Esophagus muscularis mucosa (tissue), 4 donors: ENCODE data around the gene OSBP2. TPM values are rescaled to one million over a fixed set of nuclear protein-coding genes. Genes with fewer than 3 reads are reported as not detected.

Experiments
- DNase-seq: peaks from one replicate; pipeline ENCODE4 v3.0.0-alpha.2; 2017; ENCODE audit errors: extremely low spot score
- H3K27ac ChIP-seq, 4 donors: fragments of 200-600 bp; sonication (generic); replicated peaks in 1 of 4; 1 replicate in 3 of 4; 2 replicates in 1 of 4; pipeline ENCODE4 v1.5.1; 2016 to 2019; ENCODE audit warnings: mild to moderate bottlenecking in 1 of 4
- H3K27me3 ChIP-seq, 4 donors: fragments of 200-600 bp; sonication (generic); one replicate each; pipeline versions ENCODE4 v1.5.1 to v1.6.0; 2016 to 2019
- H3K36me3 ChIP-seq, 4 donors: fragments of 200-600 bp; sonication (generic); one replicate each; pipeline ENCODE4 v1.5.1; 2016 to 2019
- H3K4me1 ChIP-seq, 4 donors: fragments of 200-600 bp; sonication (generic); one replicate each; pipeline ENCODE4 v1.5.1; 2016 to 2019
- H3K4me3 ChIP-seq, 4 donors: fragments of 200-600 bp; sonication (generic); 1 replicate in 2 of 4; 2 replicates in 2 of 4; pipeline ENCODE4 v1.5.1; 2016 to 2019; ENCODE audit warnings: mild to moderate bottlenecking in 4 of 4, moderate library complexity in 1 of 4
- H3K9me3 ChIP-seq, 4 donors: fragments of 200-600 bp; sonication (generic); 1 replicate in 3 of 4; 2 replicates in 1 of 4; pipeline ENCODE4 v1.5.1; 2016 to 2019
- EP300 ChIP-seq: sonication (generic); formaldehyde crosslinking; IDR thresholded peaks from one replicate; pipeline ENCODE4 v1.6.1; 2017; ENCODE audit warnings: antibody characterized with exemption
- POLR2A ChIP-seq: fragments of 450-650 bp; IDR thresholded peaks from one replicate; pipeline ENCODE4 v1.6.1; 2017; ENCODE audit warnings: antibody characterized with exemption, moderate library complexity, mild to moderate bottlenecking, low read depth
- POLR2AphosphoS5 ChIP-seq, 2 donors: sonication (generic); formaldehyde crosslinking; IDR thresholded peaks; one replicate each; pipeline ENCODE4 v1.6.1; 2017; ENCODE audit warnings: antibody characterized with exemption in 2 of 2
- WGBS: methylation state at CpG from one replicate; pipeline ENCODE4 v1.1.5; 2018; 5-methylcytosine and 5-hydroxymethylcytosine counted together
- intact Hi-C: fragments of 100-400 bp; cut with DNase I; formaldehyde crosslinking; loops from one replicate; pipeline ENCODE4 v1.15.1; 2023
- total RNA-seq, 4 donors: library from RNA; depleted of rRNA; stranded (reverse); fragments of >200 nt; gene quantifications; one replicate each; pipeline versions ENCODE4 v1.1.0 to v1.2.1, GENCODE V29; 2016
- TF ChIP-seq, protein P1 (sequence below), 3 experiments: fragments of 200-600 bp in 2 of 3; fragments of 450-650 bp in 1 of 3; sonication (generic) in 2 of 3; IDR thresholded peaks; one replicate each; pipeline ENCODE4 v1.5.1; 2017 to 2019; ENCODE audit warnings: antibody characterized with exemption in 3 of 3, mild to moderate bottlenecking in 2 of 3, moderate library complexity in 1 of 3

Gene OSBP2
- total RNA-seq, 4 donors from 2014 or later = 0.42 to 4.6 (median 2.9) TPM

DNA sequence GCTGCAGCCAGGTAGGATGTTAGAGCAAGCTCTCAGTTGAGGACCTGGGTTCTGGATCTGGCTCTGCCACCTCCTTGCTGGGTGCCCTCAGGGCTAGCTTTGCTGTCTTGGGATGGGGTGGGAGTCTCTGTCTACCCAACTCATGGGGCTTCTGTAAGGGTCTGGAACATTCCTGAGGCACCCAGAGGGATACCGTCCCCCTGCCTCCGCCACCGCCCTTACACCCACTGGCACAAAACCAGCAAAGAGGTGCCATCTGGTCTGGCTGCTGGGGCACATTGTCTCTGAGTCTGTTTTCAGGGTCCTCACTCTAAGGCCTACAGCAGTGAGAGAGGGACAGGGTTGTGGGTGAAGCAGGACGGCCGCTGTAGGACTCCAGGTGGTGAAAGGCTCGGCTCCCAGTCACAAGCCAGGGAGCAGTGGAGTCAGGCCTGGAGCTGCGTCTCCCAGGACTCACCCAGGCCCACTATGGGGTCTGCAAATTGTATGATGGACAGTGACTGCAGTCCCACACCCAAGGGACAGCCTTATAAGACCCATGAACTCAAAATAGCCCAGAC lies 189.0 kb downstream of the OSBP2 start:
- intact Hi-C loops = no loop called here

DNA sequence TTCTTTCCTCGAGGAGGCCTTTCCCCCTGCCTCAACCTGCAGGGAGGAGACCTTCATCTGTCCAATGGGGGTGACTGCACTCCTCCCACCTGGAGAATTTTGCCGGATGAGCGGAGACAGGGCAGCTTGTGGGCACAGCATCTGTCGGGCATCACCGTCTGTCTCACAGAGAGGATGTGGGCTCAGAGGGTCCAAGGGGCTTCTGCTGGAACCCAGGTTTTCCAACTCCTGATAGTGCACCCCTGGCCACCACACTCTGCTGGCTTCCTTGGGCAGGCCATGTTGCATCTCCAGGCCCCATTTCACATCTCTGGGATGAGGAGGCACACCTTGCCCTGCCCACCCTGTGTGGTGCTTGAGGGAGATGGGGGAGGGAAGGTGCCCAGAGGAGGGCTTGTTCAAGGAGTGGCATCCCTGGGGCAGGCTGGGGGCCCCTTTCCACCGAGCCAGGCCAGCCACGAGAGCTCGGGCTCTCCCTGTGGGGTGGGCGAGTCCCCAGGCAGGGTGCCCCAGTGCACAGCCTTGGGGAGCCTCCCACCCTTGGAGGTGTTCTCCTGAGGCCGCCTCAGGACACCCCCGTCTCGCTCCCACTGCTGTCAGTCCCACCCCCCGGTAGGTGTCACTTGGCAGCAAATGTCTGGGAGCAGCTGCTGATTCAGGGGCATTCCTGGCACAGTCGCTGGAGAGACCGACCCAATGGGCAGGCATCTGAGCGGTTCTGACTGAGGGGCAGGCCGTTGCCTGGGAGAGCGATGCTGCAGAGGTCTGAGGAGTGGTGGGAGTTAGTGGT lies 189.7 kb downstream of the OSBP2 start:
- no peak for TF ChIP-seq EP300
- no peak for TF ChIP-seq POLR2AphosphoS5 (IDR thresholded peaks at IDR 0.05)
- TF ChIP-seq, protein P1, sequence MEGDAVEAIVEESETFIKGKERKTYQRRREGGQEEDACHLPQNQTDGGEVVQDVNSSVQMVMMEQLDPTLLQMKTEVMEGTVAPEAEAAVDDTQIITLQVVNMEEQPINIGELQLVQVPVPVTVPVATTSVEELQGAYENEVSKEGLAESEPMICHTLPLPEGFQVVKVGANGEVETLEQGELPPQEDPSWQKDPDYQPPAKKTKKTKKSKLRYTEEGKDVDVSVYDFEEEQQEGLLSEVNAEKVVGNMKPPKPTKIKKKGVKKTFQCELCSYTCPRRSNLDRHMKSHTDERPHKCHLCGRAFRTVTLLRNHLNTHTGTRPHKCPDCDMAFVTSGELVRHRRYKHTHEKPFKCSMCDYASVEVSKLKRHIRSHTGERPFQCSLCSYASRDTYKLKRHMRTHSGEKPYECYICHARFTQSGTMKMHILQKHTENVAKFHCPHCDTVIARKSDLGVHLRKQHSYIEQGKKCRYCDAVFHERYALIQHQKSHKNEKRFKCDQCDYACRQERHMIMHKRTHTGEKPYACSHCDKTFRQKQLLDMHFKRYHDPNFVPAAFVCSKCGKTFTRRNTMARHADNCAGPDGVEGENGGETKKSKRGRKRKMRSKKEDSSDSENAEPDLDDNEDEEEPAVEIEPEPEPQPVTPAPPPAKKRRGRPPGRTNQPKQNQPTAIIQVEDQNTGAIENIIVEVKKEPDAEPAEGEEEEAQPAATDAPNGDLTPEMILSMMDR (IDR thresholded peaks at IDR 0.05) = no peak
- TF ChIP-seq POLR2A = no peak
- H3K27me3 ChIP-seq = no peaks in the 10 kb centered on the region
- H3K27ac ChIP-seq = no peak overlapping the region
- H3K36me3 ChIP-seq = peaks cover 0 to 11% (median 7%) of the 10 kb centered on the region in 4 donors
- 94% methylated on average over 15 of the region's 18 CpGs for WGBS
- intact Hi-C loops = no loop called here
- H3K9me3 ChIP-seq = no peaks in the 10 kb centered on the region
- peaks cover 0 to 11% (median 0%) of the 10 kb centered on the region in 4 donors for H3K4me1 ChIP-seq
- H3K4me3 ChIP-seq = no peak overlapping the region
- no peak for DNase-seq

More for the DNA sequence above, 189.0 kb downstream of the OSBP2 start:
- Histone ChIP-seq H3K4me3 (no peak overlapping the region), H3K27ac (no peak overlapping the region), H3K36me3 (peaks cover 0 to 4% (median 2%) of the 10 kb centered on the region in 4 donors), H3K4me1 (peaks cover 0 to 11% (median 0%) of the 10 kb centered on the region in 4 donors), H3K27me3 (no peaks in the 10 kb centered on the region), H3K9me3 (no peaks in the 10 kb centered on the region)
- no peak for DNase-seq
- WGBS = 94% methylated on average over 5 of the region's 7 CpGs
- no peak for TF ChIP-seq POLR2A
- no peak for TF ChIP-seq POLR2AphosphoS5 (IDR thresholded peaks at IDR 0.05)
- TF ChIP-seq EP300 = no peak
- TF ChIP-seq, protein P1 (IDR thresholded peaks at IDR 0.05) = no peak

DNA sequence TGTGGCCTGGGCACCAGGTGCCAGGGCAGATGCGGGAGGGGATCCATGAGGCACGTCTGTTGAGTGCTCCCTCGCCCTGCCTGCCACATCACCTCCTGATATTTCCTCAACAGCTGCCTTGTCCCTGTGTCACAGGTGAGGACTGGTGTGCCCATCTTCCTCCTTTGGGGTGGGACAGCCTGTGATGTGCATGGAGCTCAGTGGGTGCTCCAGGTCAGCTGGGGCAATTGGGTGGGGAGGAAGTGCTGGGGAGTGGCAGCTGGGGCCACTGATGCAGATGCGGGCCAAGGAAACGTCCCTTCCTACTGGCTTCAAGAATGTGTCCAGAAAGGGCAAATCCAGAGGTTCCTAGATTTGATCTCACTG lies 190.3 kb downstream of the OSBP2 start:
- TF ChIP-seq EP300 (no peak), POLR2A (no peak), POLR2AphosphoS5 (IDR thresholded peaks at IDR 0.05) (no peak)
- TF ChIP-seq, protein P1 (IDR thresholded peaks at IDR 0.05) = no peak
- 83% methylated on average over 5 of the region's 5 CpGs for WGBS
- Histone ChIP-seq H3K27me3 (no peaks in the 10 kb centered on the region), H3K27ac (no peak overlapping the region), H3K36me3 (peaks cover 0 to 17% (median 12%) of the 10 kb centered on the region in 4 donors), H3K9me3 (no peaks in the 10 kb centered on the region), H3K4me3 (no peak overlapping the region), H3K4me1 (peaks cover 0 to 11% (median 0%) of the 10 kb centered on the region in 4 donors)
- intact Hi-C loops = no loop called here
- no peak for DNase-seq

DNA sequence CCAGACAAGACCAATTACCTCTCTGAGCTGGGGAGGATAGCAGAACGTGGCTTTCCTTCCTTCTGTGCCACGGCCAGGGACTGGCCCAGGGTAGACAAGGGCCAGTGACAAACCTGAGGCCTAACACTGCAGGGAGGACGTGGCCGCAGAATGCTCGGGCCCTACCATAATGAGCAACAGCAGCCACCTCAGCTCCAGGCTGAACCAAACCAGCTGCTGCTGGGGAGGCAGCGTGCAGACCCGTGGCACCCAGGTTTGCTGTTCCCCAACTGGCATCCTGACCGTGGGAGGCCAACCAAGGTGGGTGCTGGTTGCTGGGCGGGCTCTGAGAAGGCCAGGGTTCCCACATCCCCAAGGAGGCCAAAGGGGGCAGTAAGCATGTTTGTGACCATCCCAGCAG lies 190.9 kb downstream of the OSBP2 start:
- peaks cover 0 to 11% (median 0%) of the 10 kb centered on the region in 4 donors for H3K4me1 ChIP-seq
- no peak for DNase-seq
- no peaks in the 10 kb centered on the region for H3K27me3 ChIP-seq
- H3K4me3 ChIP-seq = no peak overlapping the region
- TF ChIP-seq, protein P1 (IDR thresholded peaks at IDR 0.05) = no peak
- TF ChIP-seq POLR2A (no peak), POLR2AphosphoS5 (IDR thresholded peaks at IDR 0.05) (no peak), EP300 (no peak)
- peaks cover 0 to 18% (median 15%) of the 10 kb centered on the region in 4 donors for H3K36me3 ChIP-seq
- no CpG with 5 or more reads among the region's 9 CpGs for WGBS
- no peaks in the 10 kb centered on the region for H3K9me3 ChIP-seq
- no peak overlapping the region for H3K27ac ChIP-seq
- intact Hi-C loops = no loop called here
